ENCODE results near the gene INTS6. TPM values are rescaled to one million over a fixed set of nuclear protein-coding genes. Genes with fewer than 3 reads are reported as not detected.

The INTS6 gene
- total RNA-seq, 4 donors from 2014 or later = 42.1 to 53.7 (median 45.4) TPM

GRCh38 chr13:51499841-51500240 is 47.0 kb upstream of the INTS6 start:
- Histone ChIP-seq H3K4me1 (peaks cover 0 to 6% of the 10 kb centered on the region in 2 donors), H3K27ac (no peak overlapping the region), H3K36me3 (no peaks in the 10 kb centered on the region), H3K9me3 (no peaks in the 10 kb centered on the region), H3K27me3 (no peaks in the 10 kb centered on the region), H3K4me3 (replicated peaks in 1 of 3) (no peak overlapping the region)
- intact Hi-C loops (cut with DNase I) = no loop called here
- 90 to 97% methylated on average over 4 of the region's 4 CpGs for WGBS, 2 donors
- no peak for DNase-seq
- no peak for TF ChIP-seq POLR2A (IDR thresholded peaks at IDR 0.05)
- no peak for TF ChIP-seq CTCF (IDR thresholded peaks at IDR 0.05)

- WGBS, 2 donors = 18 to 24% methylated on average over 1 of the region's 1 CpG
- Histone ChIP-seq H3K27ac (no peak overlapping the region), H3K36me3 (no peaks in the 10 kb centered on the region), H3K4me1 (peaks cover 0 to 8% of the 10 kb centered on the region in 2 donors), H3K9me3 (no peaks in the 10 kb centered on the region), H3K4me3 (replicated peaks in 1 of 3) (no peak overlapping the region), H3K27me3 (no peaks in the 10 kb centered on the region)
- peak; percentile 12 to 22 for DNase-seq
- intact Hi-C loops (cut with DNase I) = no loop called here
- no peak for TF ChIP-seq CTCF (IDR thresholded peaks at IDR 0.05)
- no peak for TF ChIP-seq POLR2A (IDR thresholded peaks at IDR 0.05)
Observed at GRCh38 chr13:51495316-51495715, 42.5 kb upstream of the INTS6 start.

- no peaks in the 10 kb centered on the region for H3K27me3 ChIP-seq
- no peaks in the 10 kb centered on the region for H3K9me3 ChIP-seq
- H3K36me3 ChIP-seq = no peaks in the 10 kb centered on the region
- H3K4me3 ChIP-seq (replicated peaks in 1 of 3) = no peak overlapping the region
- intact Hi-C loops (cut with DNase I) = no loop called here
- no peak for DNase-seq
- TF ChIP-seq CTCF (IDR thresholded peaks at IDR 0.05) = no peak
- TF ChIP-seq POLR2A (IDR thresholded peaks at IDR 0.05) = no peak
- H3K4me1 ChIP-seq = peaks cover 0 to 8% of the 10 kb centered on the region in 2 donors
- H3K27ac ChIP-seq = no peak overlapping the region
Observed at GRCh38 chr13:51494156-51494555, 41.3 kb upstream of the INTS6 start.

- H3K9me3 ChIP-seq = no peaks in the 10 kb centered on the region
- 88 to 93% methylated on average over 2 of the region's 2 CpGs for WGBS, 2 donors
- no peak for TF ChIP-seq CTCF (IDR thresholded peaks at IDR 0.05)
- no peak for TF ChIP-seq POLR2A (IDR thresholded peaks at IDR 0.05)
- H3K36me3 ChIP-seq = no peaks in the 10 kb centered on the region
- H3K27ac ChIP-seq = no peak overlapping the region
- no peak overlapping the region for H3K4me3 ChIP-seq (replicated peaks in 1 of 3)
- intact Hi-C loops (cut with DNase I) = no loop called here
- H3K4me1 ChIP-seq = no peaks in the 10 kb centered on the region
- no peak for DNase-seq
- H3K27me3 ChIP-seq = no peaks in the 10 kb centered on the region
Observed at GRCh38 chr13:51488212-51488611, 35.4 kb upstream of the INTS6 start.

- WGBS, 2 donors = 87 to 88% methylated on average over 1 of the region's 1 CpG
- no peaks in the 10 kb centered on the region for H3K36me3 ChIP-seq
- DNase-seq = no peak
- no peaks in the 10 kb centered on the region for H3K4me1 ChIP-seq
- no peak overlapping the region for H3K27ac ChIP-seq
- no peak overlapping the region for H3K4me3 ChIP-seq (replicated peaks in 1 of 3)
- TF ChIP-seq CTCF (IDR thresholded peaks at IDR 0.05) = no peak
- TF ChIP-seq POLR2A (IDR thresholded peaks at IDR 0.05) = no peak
- intact Hi-C loops (cut with DNase I) = no loop called here
- H3K27me3 ChIP-seq = no peaks in the 10 kb centered on the region
- H3K9me3 ChIP-seq = no peaks in the 10 kb centered on the region
Observed at GRCh38 chr13:51481656-51482055, 28.8 kb upstream of the INTS6 start.
